H9 (cell line): ENCODE results near the gene CLSTN3. TPM values are rescaled to one million over a fixed set of nuclear protein-coding genes. Genes with fewer than 3 reads are reported as not detected.

Experiments used
- DNase-seq: peaks from one replicate; pipeline ENCODE4 v3.0.0-alpha.2; 2017
- H2AFZ ChIP-seq: one replicate; pipeline ENCODE4 v1.6.1; 2013; ENCODE audit warnings: mild to moderate bottlenecking, low read length, control low read depth, moderate library complexity
- H2AK5ac ChIP-seq: 2 replicates; pipeline ENCODE4 v1.6.1; 2013; ENCODE audit warnings: low read length, control low read depth, mixed read lengths; ENCODE audit not compliant: insufficient read length
- H2BK120ac ChIP-seq: one replicate; pipeline ENCODE4 v1.6.1; 2013; ENCODE audit warnings: low read depth, mild to moderate bottlenecking, low read length, control low read depth, inconsistent platforms; ENCODE audit not compliant: poor library complexity, severe bottlenecking
- H2BK12ac ChIP-seq: 2 replicates; pipeline ENCODE4 v1.6.1; 2013; ENCODE audit warnings: low read length, control low read depth, mixed read lengths, low read depth; ENCODE audit not compliant: insufficient read length
- H2BK15ac ChIP-seq: 2 replicates; pipeline ENCODE4 v1.6.1; 2013; ENCODE audit warnings: low read depth, low read length, control low read depth
- H2BK20ac ChIP-seq: one replicate; pipeline ENCODE4 v1.6.1; 2013; ENCODE audit warnings: low read depth, mild to moderate bottlenecking, low read length, control low read depth, inconsistent platforms; ENCODE audit not compliant: poor library complexity, severe bottlenecking
- H2BK5ac ChIP-seq: 2 replicates; pipeline ENCODE4 v1.6.1; 2013; ENCODE audit warnings: low read length, control low read depth, mixed read lengths; ENCODE audit not compliant: insufficient read length
- H3K14ac ChIP-seq: 2 replicates; pipeline ENCODE4 v1.6.1; 2013; ENCODE audit warnings: low read length, control low read depth; ENCODE audit not compliant: insufficient read depth
- H3K18ac ChIP-seq: 2 replicates; pipeline ENCODE4 v1.6.1; 2013; ENCODE audit warnings: low read depth, mild to moderate bottlenecking, mixed read lengths, low read length, control low read depth; ENCODE audit not compliant: insufficient read length
- H3K23ac ChIP-seq: 2 replicates; pipeline ENCODE4 v1.6.1; 2013; ENCODE audit warnings: low read length, control low read depth, mixed read lengths, low read depth; ENCODE audit not compliant: insufficient read length
- H3K23me2 ChIP-seq: 2 replicates; pipeline ENCODE4 v1.6.1; 2013; ENCODE audit warnings: low read depth, mild to moderate bottlenecking, mixed read lengths, low read length, control low read depth; ENCODE audit not compliant: insufficient read length, poor library complexity, severe bottlenecking
- H3K27ac ChIP-seq: 2 replicates; pipeline ENCODE4 v1.5.1; 2013; ENCODE audit warnings: low read length, control low read depth, mixed read lengths, low read depth; ENCODE audit not compliant: insufficient read length
- H3K27me3 ChIP-seq: 2 replicates; pipeline ENCODE4 v1.6.1; 2013; ENCODE audit warnings: low read length, control low read depth, inconsistent platforms; ENCODE audit not compliant: insufficient read depth
- H3K4ac ChIP-seq: 2 replicates; pipeline ENCODE4 v1.6.1; 2013; ENCODE audit warnings: low read depth, mild to moderate bottlenecking, control low read depth, inconsistent platforms, low read length, moderate library complexity
- H3K4me1 ChIP-seq: 2 replicates; pipeline ENCODE4 v1.6.1; 2013; ENCODE audit warnings: low read length, control low read depth, inconsistent platforms; ENCODE audit not compliant: insufficient read depth
- H3K4me2 ChIP-seq: 2 replicates; pipeline ENCODE4 v1.6.1; 2013; ENCODE audit warnings: low read length, control low read depth, mixed read lengths; ENCODE audit not compliant: insufficient read length, insufficient read depth
- H3K56ac ChIP-seq: 2 replicates; pipeline ENCODE4 v1.6.1; 2013; ENCODE audit warnings: low read depth, mild to moderate bottlenecking, mixed read lengths, low read length, control low read depth; ENCODE audit not compliant: insufficient read length
- H3K79me1 ChIP-seq: 2 replicates; pipeline ENCODE4 v1.6.1; 2013; ENCODE audit warnings: low read depth, mild to moderate bottlenecking, moderate library complexity, low read length, control low read depth, inconsistent platforms; ENCODE audit not compliant: insufficient read depth, poor library complexity, severe bottlenecking
- H3K79me2 ChIP-seq: 2 replicates; pipeline ENCODE4 v1.6.1; 2013; ENCODE audit warnings: low read length, control low read depth, inconsistent platforms; ENCODE audit not compliant: insufficient read depth
- H3K9ac ChIP-seq: 2 replicates; pipeline ENCODE4 v1.6.1; 2013; ENCODE audit warnings: low read length, control low read depth, mixed read lengths; ENCODE audit not compliant: insufficient read length; ENCODE audit errors: extremely low read depth
- H3K9me3 ChIP-seq: one replicate; pipeline ENCODE4 v1.6.1; 2013; ENCODE audit warnings: low read depth, low read length, inconsistent platforms; ENCODE audit not compliant: control insufficient read depth
- H3T11ph ChIP-seq: one replicate; pipeline ENCODE4 v1.6.1; 2013; ENCODE audit warnings: mild to moderate bottlenecking, low read length, control low read depth, inconsistent platforms
- H4K20me1 ChIP-seq: one replicate; pipeline ENCODE4 v1.6.1; 2013; ENCODE audit not compliant: control insufficient read depth, insufficient read length, insufficient read depth
- H4K5ac ChIP-seq: 2 replicates; pipeline ENCODE4 v1.6.1; 2013; ENCODE audit warnings: low read depth, mild to moderate bottlenecking, mixed read lengths, low read length, control low read depth; ENCODE audit not compliant: insufficient read length
- H4K8ac ChIP-seq: replicated peaks from 2 replicates; pipeline ENCODE4 v1.6.1; 2013; ENCODE audit warnings: low read length, control low read depth, mixed read lengths, low read depth; ENCODE audit not compliant: insufficient read length
- H4K91ac ChIP-seq: 2 replicates; pipeline ENCODE4 v1.6.1; 2013; ENCODE audit warnings: low read depth, mild to moderate bottlenecking, moderate library complexity, mixed read lengths, low read length, control low read depth; ENCODE audit not compliant: insufficient read length
- H3K27ac Mint-ChIP-seq, 3 experiments: 2 replicates in 2 of 3; 3 replicates in 1 of 3; pipeline ENCODE4 v1.8.0; 2020 to 2021; ENCODE audit warnings: mixed read lengths in 3 of 3, mild to moderate bottlenecking in 1 of 3, moderate library complexity in 1 of 3
- H3K27me3 Mint-ChIP-seq: 2 replicates; pipeline ENCODE4 v1.8.0; 2021; ENCODE audit warnings: low read depth, mild to moderate bottlenecking, moderate library complexity, mixed read lengths
- H3K36me3 Mint-ChIP-seq, 3 experiments: 2 replicates in 2 of 3; 3 replicates in 1 of 3; pipeline ENCODE4 v1.8.0; 2020 to 2021; ENCODE audit warnings: low read depth in 3 of 3, mixed read lengths in 3 of 3; ENCODE audit not compliant: insufficient read depth in 1 of 3
- H3K4me1 Mint-ChIP-seq, 2 experiments: 2 replicates each; pipeline ENCODE4 v1.8.0; 2020; ENCODE audit warnings: mixed read lengths in 2 of 2
- H3K4me3 Mint-ChIP-seq, 2 experiments: 2 replicates in 1 of 2; 3 replicates in 1 of 2; pipeline ENCODE4 v1.8.0; 2020 to 2021; ENCODE audit warnings: mild to moderate bottlenecking in 2 of 2, mixed read lengths in 2 of 2, moderate library complexity in 1 of 2
- H3K9me3 Mint-ChIP-seq, 2 experiments: 2 replicates in 1 of 2; 3 replicates in 1 of 2; pipeline ENCODE4 v1.8.0; 2020; ENCODE audit warnings: mild to moderate bottlenecking in 2 of 2, mixed read lengths in 2 of 2, moderate library complexity in 1 of 2
- WGBS: extraction: QIAGEN DNeasy Blood & Tissue Kit; methylation state at CpG from one replicate; pipeline ENCODE4 v1.1.7; 2013; ENCODE audit warnings: missing lambda C conversion rate, low lambda C conversion rate, mixed read lengths; ENCODE audit not compliant: insufficient read length; ENCODE audit errors: extremely low coverage; 5-methylcytosine and 5-hydroxymethylcytosine counted together
- total RNA-seq: library from RNA; stranded (reverse); gene quantifications from 2 replicates; pipeline ENCODE4 v1.2.1, GENCODE V29; 2021
- TF ChIP-seq, protein P1 (sequence below): fragments of 200-600 bp; sonication (generic); conservative IDR thresholded peaks from 3 replicates; pipeline ENCODE4 v1.8.0; 2021; ENCODE audit warnings: antibody characterized with exemption, mild to moderate bottlenecking

Gene CLSTN3
- total RNA-seq, 1 experiment from 2014 or later, result 26.2 TPM

DNA sequence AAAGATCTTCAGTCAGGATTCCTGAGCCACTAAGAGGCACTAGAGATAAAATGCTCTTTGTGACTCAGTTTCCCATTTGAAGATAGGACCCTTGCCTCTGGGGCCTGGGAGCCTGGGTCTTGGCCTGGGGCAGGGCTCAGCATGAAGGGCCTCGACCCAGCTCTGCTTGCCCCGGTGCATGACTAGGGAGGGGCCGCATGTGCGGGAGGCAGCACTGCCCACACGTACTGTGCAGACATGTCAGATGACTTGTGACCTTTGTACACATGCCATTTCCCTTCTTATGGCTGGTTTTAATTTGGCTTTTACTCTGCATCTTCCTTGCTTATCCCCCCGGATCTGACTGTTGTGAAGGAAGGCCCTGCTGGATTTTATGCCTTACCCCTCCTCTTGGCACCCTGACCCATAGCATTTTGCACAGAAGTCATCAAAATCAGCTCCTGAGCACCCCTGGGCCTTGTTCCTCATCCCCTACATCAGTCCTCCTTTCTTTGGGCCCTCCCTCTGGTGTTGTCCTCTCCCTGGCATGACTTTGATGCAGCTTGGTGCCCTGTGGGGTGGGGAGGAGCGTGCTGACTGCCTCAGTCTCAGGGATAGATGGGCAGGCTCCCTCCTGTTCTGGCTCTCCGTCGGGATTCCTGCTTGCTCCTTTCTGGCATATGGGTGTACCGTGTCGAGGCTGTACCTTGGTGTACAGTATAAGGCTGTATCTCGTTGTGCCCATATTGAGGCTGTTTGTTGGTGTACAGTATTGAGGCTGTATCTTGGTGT is 4.4 kb downstream of the CLSTN3 start:
- no peak overlapping the region for H3K56ac ChIP-seq
- no CpG with 5 or more reads among the region's 12 CpGs for WGBS
- Mint-ChIP-seq H3K36me3 (peaks cover 14 to 50% (median 33%) of the 10 kb centered on the region in 3 experiments), H3K27ac (no peak overlapping the region), H3K9me3 (no peaks in the 10 kb centered on the region; a peak in 1 of 5 replicates), H3K4me1 (peaks cover 13 to 21% of the 10 kb centered on the region in 2 experiments), H3K4me3 (no peak overlapping the region), H3K27me3 (no peaks in the 10 kb centered on the region; the same call in 1 of the 2 replicates)
- no peak for DNase-seq
- no peak overlapping the region for H3K27ac ChIP-seq
- H4K91ac ChIP-seq, result no peak overlapping the region
- H4K20me1 ChIP-seq, result peaks cover 2% of the 10 kb centered on the region
- no peaks in the 10 kb centered on the region; the same call in 1 of the 2 replicates for H3K27me3 ChIP-seq
- no peak overlapping the region for H4K5ac ChIP-seq
- no peak overlapping the region for H3K4ac ChIP-seq
- no peak overlapping the region for H2BK12ac ChIP-seq
- no peaks in the 10 kb centered on the region for H3K79me2 ChIP-seq
- H3K23ac ChIP-seq, result no peak overlapping the region
- H4K8ac ChIP-seq, result no peak overlapping the region
- H2AK5ac ChIP-seq, result no peak overlapping the region
- peaks cover 15% of the 10 kb centered on the region for H3K23me2 ChIP-seq
- no peaks in the 10 kb centered on the region for H3K9me3 ChIP-seq
- H2BK120ac ChIP-seq, result no peak overlapping the region
- no peak overlapping the region for H2AFZ ChIP-seq
- H3K18ac ChIP-seq, result no peak overlapping the region
- no peak overlapping the region for H3K9ac ChIP-seq
- H3K79me1 ChIP-seq, result no peaks in the 10 kb centered on the region
- H2BK20ac ChIP-seq, result no peak overlapping the region
- H3K4me2 ChIP-seq, result no peak overlapping the region
- TF ChIP-seq, protein P1, sequence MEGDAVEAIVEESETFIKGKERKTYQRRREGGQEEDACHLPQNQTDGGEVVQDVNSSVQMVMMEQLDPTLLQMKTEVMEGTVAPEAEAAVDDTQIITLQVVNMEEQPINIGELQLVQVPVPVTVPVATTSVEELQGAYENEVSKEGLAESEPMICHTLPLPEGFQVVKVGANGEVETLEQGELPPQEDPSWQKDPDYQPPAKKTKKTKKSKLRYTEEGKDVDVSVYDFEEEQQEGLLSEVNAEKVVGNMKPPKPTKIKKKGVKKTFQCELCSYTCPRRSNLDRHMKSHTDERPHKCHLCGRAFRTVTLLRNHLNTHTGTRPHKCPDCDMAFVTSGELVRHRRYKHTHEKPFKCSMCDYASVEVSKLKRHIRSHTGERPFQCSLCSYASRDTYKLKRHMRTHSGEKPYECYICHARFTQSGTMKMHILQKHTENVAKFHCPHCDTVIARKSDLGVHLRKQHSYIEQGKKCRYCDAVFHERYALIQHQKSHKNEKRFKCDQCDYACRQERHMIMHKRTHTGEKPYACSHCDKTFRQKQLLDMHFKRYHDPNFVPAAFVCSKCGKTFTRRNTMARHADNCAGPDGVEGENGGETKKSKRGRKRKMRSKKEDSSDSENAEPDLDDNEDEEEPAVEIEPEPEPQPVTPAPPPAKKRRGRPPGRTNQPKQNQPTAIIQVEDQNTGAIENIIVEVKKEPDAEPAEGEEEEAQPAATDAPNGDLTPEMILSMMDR, result no peak
- no peak overlapping the region for H3K14ac ChIP-seq
- H2BK5ac ChIP-seq, result no peak overlapping the region
- peaks cover 3% of the 10 kb centered on the region; the same call in 1 of the 2 replicates for H3K4me1 ChIP-seq
- H3T11ph ChIP-seq, result no peak overlapping the region
- no peak overlapping the region for H2BK15ac ChIP-seq
